Stimulated activated CD8-positive, alpha-beta memory T cell treated with anti-CD3 and anti-CD28 coated beads, Interleukin-7, amount 100 ng/mL, for 24 hours (primary cell): ENCODE results near the gene MBD3L3.
A peak's percentile ranks its signal among the peaks of the same experiment; 100 is the strongest.
"Not testable (repeated sequence)": the region's sequence is repeated elsewhere in the genome, so short reads cannot be mapped to it uniquely, and the experiment has no call there.

Experiments
- DNase-seq: peaks from one replicate; pipeline ENCODE4 v3.0.0-alpha.2; 2020; ENCODE audit warnings: low read depth

The MBD3L3 gene

DNA sequence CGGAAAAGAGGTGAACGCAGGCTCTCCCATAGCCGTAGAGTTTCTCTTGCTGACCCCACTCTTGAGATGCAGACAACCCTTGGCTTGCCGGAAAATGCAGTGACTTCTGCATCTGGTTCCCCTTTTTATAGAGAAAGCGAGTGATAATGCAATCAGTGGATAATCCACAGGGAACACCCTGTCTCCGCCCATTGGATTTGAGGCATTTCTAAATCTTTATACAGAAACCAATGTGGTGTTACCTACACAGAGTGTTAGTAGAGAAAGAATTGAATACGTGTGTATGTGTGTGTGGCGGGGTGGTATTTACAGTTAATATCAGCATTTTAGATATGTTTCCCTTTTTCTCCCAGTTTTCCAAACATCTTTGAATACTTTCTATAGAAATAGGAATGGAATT is at the start of gene MBD3L3:
TSS of gene MBD3L3 (minus strand) at position 101 of the 400 bp plus-strand sequence. CDS start at position 30, 71 bp downstream.
- not testable (repeated sequence) for DNase-seq

DNA sequence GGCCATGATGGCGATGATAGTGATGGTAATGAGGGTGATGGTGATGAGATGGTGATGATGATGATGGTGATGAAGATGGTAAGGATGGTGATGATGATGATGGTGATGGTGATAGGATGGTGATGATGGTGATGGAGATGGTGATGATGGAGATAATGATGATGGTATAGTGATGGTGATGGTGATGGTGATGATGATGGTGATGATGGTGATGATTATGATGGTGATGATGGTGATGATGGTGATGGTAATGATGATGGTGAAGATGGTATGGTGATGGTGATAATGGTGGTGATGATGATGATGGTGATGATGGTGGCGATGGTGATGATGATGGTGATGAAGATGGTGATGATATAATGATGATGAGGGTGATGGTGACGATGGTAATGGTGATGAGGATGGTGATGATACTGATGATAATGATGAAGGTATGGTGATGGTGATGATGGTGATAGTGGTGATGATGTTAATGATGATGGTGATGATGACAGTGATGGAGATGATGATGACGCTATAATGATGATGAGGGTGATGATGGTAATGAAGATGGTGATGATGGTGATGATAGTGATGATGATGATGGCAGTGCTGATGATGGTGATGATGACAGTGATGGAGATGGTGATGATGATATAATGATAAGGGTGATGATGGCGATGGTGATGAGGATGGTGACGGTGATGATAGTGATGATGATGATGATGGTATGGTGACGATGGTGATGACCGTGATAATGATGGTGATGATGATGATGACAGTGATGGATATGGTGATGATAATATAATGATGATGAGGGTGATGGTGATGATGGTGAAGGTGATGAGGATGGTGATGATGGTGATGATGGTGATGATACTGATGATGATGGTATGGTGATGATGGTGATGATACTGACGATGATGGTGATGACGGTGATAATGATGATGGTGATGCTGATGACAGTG is 48.5 kb upstream of the MBD3L3 start:
- DNase-seq: no peak

DNA sequence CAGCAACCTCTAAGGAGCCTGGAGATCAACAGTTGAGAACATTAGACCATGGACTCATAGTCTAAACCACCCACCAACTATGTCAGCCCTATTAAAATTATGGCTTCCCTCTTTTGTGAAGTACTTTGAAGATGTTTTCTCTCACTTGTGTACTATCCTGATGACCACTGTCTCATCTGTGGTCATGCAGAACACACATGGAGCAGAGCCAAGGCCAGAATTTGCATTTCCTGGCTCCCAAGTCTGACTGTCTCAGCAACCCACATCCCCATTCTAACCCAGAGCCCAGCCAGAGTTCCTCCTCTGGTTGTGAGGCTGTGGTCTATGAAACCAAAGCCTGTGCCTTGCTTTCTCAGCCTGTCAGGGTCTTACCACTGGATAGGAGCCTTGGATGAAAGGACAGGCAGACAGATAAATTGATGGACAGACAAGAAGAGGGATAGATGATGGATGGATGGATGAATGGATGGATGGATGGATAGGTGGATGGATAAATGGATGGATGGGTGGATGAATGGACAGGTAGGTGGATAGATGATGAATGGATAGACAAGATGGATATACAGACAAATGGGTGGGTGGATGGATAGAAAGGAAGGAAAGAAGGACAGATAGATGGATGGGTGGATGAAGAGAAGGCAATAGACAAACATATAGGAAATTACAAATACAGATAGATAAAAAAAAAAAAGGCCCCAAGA is 46.4 kb upstream of the MBD3L3 start:
- DNase-seq: no peak

DNA sequence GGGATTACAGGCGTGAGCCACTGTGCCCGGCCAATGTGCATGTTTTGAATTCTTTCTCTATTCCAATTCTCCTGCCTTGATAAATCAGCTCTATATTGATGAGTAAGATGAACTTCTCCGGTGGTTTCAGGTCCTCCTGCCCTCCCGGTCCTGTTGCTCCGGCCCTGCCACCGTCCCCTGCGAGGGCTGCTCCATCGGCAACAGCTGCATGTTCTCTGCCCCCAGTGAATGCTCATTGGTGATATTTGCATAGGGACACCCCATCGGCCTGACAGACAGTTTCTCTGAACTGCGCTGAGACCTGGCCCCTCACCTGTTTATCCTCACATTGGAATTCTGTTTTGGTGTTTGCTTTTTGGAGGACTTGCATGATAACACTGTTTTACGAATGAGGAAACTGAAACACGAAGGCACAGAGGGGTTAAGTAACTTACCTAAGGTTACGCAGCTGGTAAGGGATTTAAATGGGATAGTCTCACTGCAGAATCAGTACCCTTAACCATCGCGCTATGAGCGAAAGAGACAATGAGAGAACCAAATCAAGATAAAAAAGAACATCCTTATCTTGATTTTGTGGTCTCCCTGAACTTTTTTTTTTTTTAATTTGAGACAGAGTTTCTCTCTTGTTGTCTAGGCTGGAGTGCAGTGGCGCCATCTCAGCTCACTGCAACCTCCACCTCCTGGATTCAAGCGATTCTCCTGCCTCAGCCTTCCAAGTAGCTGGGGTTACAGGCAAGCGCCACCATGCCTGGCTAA is 43.2 kb upstream of the MBD3L3 start:
- DNase-seq: no peak

DNA sequence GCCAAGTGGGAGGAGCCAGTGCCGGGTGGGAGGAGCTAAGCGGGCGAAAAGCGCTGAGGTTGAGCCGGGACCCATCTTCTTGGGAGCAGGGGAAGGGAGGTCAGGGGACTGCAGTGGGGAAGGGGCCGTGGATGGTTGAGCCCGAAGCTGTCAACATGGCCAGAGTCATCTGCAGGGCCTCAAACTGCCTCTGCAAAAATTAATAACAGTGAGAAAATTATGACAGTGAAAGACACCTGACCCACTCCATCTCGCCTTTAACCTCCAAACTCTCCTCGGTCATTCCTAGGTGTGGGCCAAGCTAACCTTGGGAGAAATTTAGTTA is 41.1 kb upstream of the MBD3L3 start:
- DNase-seq: peak; percentile 65

DNA sequence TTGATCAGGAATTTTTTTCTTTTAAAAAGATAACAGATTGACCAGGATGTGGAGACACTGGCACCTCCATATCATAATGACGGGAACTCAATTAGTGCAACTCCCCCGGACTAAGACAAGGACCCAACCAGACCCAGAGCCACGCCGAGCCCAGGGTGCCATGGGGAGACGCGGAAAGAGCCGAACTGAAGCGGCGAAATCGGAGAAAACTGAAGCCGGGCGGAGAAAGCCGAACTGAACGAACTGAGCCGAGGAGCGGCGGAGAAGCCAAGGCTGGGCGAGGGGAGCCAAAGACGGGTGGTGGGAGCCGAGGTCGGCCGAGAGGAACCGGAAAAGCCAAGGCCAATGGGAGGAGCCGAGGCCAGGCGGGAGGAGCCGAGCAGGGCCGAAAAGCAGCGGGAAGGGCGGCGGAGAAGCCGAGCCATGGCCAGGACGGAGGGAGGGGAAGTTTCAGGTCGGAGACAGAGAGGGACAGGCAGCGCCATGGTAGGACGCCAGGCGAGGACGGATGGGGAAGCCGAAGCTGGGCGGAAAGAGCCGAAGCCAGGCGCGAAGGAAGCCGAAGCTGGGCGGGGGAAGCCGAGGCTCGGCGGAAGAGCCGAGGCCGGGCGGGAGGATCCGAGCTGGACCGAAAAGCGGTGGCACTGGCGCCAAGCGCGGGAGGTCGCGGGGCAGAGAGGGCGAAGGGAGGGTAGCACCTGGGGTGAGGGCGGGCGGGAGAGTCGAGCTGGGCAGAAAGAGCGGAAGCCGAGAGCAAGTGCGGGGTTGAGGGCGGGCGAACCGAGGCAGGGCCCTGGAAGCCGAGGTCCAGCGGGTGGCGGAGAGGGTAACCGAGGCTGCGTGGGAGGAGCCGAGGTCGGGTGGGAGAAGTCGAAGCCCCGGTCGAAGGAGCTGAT is 40.5 kb upstream of the MBD3L3 start:
- DNase-seq: peak; percentile 71

DNA sequence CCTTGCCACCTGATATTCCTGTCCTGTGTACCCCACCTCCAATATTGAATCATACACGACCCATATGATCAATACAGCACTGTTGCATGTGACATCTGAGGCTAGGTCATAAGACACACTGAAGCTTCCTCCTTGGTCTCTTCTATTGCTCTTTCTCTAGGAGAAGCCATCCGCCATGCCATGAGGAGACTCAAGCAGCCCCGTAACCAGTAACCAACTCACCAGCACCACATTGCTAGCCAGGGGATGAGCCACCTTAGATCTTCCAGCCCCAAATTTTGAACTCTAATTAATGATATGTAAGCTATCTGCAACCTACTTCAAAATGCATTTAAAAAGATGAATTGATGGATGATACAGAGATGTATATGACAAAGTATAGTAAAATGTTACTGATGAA is 39.6 kb upstream of the MBD3L3 start:
- DNase-seq: no peak

DNA sequence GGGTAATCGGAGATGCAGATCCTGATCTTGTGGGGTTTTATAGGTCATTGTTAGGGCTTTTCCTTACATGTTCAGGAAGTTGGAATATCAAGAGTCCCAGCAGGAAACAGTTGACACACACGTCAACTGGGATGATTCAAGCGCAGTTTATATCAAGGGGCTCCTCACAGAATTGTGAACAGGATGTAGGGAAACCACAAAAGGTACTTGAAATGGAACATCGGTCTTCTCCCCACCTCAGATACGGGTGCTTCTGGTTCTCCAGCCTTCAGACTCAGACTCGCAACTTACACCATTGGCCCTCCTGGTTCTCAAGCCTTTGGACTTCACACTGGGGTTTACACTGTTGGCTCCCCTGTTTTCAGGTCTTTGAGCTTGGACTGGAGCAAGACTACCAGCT is 30.5 kb upstream of the MBD3L3 start:
- DNase-seq: no peak

DNA sequence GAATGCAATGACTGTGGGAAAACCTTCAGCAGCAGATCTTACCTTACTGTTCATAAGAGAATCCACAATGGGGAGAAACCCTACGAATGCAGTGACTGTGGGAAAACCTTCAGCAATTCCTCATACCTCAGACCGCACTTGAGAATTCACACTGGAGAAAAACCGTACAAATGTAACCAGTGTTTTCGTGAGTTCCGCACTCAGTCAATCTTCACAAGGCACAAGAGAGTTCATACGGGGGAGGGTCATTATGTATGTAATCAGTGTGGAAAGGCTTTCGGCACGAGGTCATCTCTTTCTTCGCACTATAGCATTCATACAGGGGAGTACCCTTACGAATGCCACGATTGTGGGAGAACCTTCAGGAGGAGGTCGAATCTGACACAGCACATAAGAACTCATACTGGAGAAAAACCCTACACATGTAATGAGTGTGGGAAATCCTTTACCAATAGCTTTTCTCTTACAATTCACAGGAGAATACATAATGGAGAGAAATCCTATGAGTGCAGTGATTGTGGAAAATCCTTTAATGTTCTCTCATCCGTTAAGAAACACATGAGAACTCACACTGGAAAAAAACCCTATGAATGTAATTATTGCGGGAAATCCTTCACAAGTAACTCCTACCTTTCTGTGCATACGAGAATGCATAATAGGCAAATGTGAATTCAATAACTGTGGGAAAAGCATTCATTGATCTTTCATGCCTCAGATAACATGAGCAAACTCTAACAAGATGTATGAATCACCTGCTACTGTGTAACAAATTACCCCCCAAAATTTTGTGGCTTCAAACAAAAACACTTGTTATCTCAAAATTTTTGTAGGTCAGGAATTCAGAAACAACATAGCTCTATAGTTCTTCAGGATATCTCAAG is 24.8 kb upstream of the MBD3L3 start:
- DNase-seq: no peak

DNA sequence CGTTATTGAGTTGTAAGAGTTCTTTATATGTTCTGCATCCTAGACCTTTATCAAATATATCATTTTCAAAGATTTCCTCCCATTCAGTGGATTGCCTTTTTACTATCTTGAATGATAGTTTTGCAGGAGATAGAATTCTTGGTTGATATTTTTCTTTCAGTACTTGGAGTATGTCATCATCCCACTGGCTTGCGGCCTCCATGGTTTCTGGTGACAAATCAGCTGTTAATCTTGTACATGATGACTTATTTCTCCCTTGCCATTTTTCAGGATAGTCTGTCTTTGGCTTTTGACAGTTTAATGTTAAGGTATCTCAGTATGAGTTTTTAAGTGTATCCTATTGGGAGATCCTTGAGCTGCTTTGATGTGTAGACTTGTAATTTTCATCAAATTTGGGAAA is 19.5 kb upstream of the MBD3L3 start:
- no peak for DNase-seq

DNA sequence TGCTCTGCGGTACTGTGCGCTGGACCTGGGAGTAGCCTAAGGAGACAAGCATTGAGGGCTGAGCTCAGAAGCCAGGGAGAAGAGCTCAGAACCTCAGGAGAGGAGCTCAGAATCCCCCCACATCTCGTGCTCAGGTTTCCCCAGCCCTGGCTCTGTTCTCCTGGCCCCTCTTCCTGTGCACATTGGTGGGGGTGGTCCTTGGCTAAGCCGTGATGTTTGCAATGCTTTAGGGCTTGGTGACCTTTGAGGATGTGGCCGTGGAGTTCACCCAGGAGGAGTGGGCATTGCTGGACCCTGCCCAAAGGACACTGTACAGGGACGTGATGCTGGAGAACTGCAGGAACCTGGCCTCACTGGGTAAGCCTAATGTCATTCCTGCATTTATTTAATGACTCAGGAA is 17.7 kb upstream of the MBD3L3 start:
- DNase-seq: no peak

DNA sequence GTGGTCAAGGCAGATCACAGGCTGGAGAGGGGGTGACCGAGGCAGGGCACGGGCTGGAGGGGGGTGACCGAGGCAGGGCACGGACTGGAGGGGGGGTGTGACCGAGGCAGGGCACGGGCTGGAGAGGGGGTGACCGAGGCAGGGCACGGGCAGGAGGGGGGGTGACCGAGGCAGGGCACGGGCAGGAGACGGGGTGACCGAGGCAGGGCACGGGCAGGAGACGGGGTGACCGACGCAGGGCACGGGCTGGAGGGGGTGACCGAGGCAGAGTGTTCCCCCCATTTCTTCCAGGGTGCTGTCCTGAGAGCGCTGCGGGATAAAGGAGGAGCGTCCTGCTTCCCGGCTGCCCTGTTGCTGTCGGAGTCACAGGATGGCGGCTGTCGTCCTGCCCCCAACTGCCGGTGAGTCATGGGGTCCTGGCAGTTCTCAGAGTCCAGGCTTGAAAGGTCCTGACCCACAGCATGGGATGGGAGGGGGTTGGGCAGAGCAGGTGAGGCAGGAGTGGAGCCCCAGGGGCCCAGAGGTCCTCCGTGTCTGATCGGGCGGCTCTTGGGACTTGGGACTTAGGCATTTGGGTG is 16.3 kb upstream of the MBD3L3 start:
- DNase-seq: no peak

DNA sequence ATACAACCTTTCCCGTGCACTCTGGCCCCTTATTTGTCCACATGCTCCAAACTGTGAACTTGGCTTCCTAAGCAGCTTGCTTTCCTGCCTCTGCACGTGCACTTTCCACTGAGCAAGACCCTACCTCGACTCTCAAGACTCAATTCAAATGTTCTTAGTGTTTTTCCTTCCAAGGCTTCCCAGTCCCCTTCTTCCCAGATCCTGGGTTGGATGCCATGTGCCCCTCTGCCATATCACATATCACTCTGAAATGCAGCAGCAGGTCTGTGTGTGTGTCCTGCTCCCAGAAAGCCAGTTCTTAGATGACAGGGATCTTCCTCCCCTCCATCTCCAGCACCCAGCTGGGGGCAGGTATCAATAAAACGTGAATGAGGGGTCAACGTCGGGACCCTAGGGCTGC is 14.1 kb upstream of the MBD3L3 start:
- no peak for DNase-seq

DNA sequence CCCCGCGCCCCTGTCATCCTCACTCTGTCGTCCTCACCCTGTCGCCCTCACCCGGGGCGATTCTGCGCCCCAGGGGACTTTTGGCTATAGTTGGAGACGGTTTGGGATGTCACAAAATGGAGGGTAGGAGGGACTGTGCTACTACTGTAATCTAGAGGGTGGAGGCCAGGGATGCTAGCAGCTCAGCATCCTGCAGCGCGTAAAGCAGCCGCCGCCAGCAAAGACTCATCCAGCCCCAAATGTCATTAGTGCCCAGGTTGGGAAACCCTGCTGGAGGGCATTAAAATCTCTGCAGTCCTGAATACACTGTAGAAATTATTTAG is 11.4 kb upstream of the MBD3L3 start:
- DNase-seq: no peak

DNA sequence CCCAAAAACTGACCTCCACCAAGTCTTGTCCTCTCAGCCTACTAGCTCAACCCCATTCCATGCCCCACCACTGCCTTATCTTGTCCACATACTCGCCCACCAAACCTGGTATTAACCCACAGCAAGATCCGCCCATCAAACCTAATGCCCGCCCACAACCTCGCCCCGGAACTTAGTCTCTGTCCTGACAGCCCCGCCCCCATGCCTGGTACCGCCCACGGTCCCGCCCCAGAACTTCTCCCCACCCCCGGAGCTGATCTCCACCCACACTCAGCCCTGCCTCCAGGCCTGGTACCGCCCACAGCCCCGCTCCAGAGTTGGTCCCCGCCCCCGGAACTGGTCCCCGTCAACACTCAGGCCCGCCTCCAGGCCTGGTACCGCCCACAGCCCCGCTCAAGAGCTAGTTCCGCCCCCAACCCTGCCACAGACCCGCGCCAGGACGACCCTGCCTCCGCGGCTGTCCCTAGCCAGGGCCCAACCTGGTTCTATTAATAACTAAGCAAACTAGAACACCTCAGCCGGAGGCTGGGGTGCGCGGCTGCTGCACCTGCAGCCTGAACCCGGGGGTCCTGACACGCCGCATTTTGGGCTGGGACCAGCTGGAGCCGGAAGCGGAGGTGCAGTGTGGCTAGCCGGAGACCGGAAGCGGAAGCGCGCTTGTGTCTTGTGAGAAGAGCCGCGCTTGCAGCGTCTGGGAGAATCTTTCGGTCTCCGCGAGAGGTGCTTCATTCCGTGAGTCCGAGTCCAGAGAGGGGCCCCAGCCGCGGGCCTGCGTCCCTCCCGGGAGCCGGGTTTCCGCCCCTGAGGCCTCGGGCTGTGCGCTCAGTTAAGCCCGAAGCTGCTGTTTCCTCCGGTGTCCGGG is 10.8 kb upstream of the MBD3L3 start, which contains the start of gene ZNF557:
TSS of gene ZNF557 (plus strand) at position 662 of the 862 bp plus-strand sequence. CDS start 5,372 bp downstream, outside the sequence.
- DNase-seq: peak; percentile 98

DNA sequence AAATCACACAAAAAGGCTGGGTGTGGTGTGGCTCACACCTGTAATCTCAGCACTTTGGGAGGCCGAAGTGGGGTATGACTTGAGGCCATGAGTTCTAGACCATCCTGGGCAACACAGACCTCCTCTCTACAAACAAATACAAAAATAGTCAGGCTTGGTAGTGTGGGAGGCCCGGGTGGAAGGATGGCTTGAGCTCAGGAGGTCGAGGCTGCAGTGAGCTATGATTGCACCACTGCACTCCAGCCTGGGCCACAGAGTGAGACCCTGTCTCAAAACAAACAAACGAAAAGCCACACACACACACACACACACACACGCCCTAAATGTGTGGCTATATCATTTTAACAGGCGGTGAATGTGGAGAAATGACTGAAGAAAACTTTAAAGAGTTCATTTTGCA is 10.1 kb upstream of the MBD3L3 start:
- DNase-seq: no peak

DNA sequence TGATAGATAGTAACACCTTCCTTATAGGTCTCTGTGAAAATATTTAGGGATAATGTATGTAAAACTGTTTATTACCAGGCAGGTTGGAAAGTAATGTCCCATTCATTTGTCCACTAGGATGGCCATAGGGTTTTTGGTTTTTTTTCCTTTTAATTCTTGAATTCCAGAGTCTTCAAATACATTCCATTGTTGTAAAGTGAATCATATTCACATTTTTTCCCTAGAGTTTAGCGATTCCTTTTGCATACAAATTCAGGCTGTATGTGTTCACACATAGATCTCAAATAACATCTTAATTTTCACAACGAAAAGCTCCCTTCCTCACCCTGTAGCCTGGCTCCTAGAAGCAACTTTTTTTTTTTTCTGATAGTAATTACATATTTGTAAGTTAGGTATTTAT is 9.2 kb upstream of the MBD3L3 start:
- DNase-seq: no peak

DNA sequence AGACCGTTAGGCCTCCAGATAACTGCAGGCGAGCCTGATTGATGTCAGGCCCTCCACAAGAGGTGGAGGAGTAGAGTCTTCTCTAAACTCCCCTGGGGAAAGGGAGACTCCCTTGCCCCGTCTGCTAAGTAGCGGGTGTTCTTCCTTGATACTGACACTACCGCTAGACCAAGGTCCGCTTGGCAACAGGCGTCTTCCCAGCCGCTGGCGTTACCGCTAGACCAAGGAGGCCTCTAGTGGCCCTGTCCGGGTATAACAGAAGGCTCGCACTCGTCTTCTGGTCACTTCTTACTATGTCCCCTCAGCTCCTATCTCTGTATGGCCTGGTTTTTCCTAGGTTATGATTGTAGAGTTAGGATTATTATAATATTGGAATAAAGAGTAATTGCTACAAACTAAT is 8.6 kb upstream of the MBD3L3 start:
- DNase-seq: not testable (repeated sequence)

DNA sequence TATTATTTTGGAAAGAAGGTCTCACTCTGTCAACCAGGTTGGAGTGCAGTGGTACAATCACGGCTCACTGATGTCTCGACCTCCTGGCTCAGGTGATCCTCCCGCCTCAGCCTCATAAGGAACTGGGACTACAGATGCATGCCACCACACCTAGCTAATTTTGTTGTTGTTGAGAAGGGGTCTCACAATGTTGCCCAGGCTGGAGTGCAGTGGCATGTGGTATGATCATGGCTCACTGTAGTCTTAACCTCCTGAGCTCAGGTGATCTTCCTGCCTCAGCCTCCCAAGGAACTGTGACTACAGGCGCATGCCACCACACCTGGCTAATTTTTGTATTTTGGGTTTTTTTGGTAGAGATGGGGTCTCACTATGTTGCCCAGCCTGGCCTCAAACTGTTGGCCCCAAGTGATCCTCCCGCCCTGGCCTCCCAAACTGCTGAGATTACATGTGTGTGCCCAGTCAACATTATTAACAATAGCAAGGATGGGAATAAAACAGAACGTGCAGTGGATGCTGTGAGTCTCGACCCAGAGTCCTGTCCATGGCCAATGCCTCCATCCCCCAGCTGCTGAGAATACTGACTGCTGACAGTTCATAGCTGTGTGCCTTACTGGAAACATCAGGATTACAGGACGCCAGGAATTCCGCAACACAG is 5.4 kb upstream of the MBD3L3 start:
- no peak for DNase-seq
